T-helper 1 cell (primary cell): Measurements from ENCODE around the gene SMU1.

Experiments
- DNase-seq, 5 donors: peaks; one replicate each; pipeline ENCODE4 v3.0.0-alpha.2; 2012 to 2020

SMU1 gene

GRCh38 chr9:33044162-33044673 lies 32.3 kb downstream of the SMU1 start:
- peak; percentile 39 to 88 (median 55) for DNase-seq

- no peak for DNase-seq
Observed at GRCh38 chr9:33043671-33044070, 32.8 kb downstream of the SMU1 start.

- no peak for DNase-seq
Observed at GRCh38 chr9:33042473-33042872, 34.0 kb downstream of the SMU1 start.

GRCh38 chr9:33041432-33042188 lies 34.9 kb downstream of the SMU1 start:
- no peak for DNase-seq

- no peak for DNase-seq
Observed at GRCh38 chr9:33040792-33041431, 35.6 kb downstream of the SMU1 start.

- DNase-seq: no peak
Observed at GRCh38 chr9:33032865-33033264, 43.6 kb downstream of the SMU1 start.

GRCh38 chr9:33032292-33032691 lies 44.2 kb downstream of the SMU1 start:
- DNase-seq: no peak

- no peak for DNase-seq
Observed at GRCh38 chr9:33030285-33030684, 46.2 kb downstream of the SMU1 start.

GRCh38 chr9:33029231-33029786 lies 47.2 kb downstream of the SMU1 start:
- DNase-seq: no peak

- DNase-seq: peak; percentile 71 to 80 (median 77)
Observed at GRCh38 chr9:33025572-33026342, 50.7 kb downstream of the SMU1 start.

- DNase-seq: peak; percentile 90 to 97 (median 92)
Observed at GRCh38 chr9:33024966-33025571, 51.4 kb downstream of the SMU1 start, which contains the start of gene DNAJA1. Gene DNAJA1, plus strand, starts transcription at chr9:33025273. Its CDS starts 1,212 bp downstream, at chr9:33026485.

- DNase-seq: peak in 1 of 5 donors; percentile 11
Observed at GRCh38 chr9:33024126-33024965, 52.1 kb downstream of the SMU1 start.

- no peak for DNase-seq
Observed at GRCh38 chr9:33023661-33024060, 52.8 kb downstream of the SMU1 start.

- no peak for DNase-seq
Observed at GRCh38 chr9:33022755-33023154, 53.7 kb downstream of the SMU1 start.

- no peak for DNase-seq
Observed at GRCh38 chr9:33022303-33022702, 54.2 kb downstream of the SMU1 start.

- DNase-seq: no peak
Observed at GRCh38 chr9:33019797-33020196, 56.7 kb downstream of the SMU1 start.

- DNase-seq: no peak
Observed at GRCh38 chr9:33017283-33018041, 59.0 kb downstream of the SMU1 start.

- DNase-seq: no peak
Observed at GRCh38 chr9:33014665-33015014, 61.8 kb downstream of the SMU1 start.

GRCh38 chr9:33013962-33014664 lies 62.4 kb downstream of the SMU1 start:
- DNase-seq: no peak
